HepG2 (cell line): ENCODE results near the gene SRD5A3. TPM values are rescaled to one million over a fixed set of nuclear protein-coding genes. Genes with fewer than 3 reads are reported as not detected.

Source experiments
- HCFC1 ChIP-seq: fragments of 150-350 bp; IDR thresholded peaks from 2 replicates; pipeline ENCODE4 v1.6.1; 2014; ENCODE audit warnings: low read depth, low read length
- MED13 ChIP-seq: sonication (generic); formaldehyde crosslinking; IDR thresholded peaks from 2 replicates; pipeline ENCODE4 v1.5.0; 2020; ENCODE audit warnings: missing genetic modification reagents
- NFATC3 ChIP-seq: sonication (generic); formaldehyde crosslinking; IDR thresholded peaks from 2 replicates; pipeline ENCODE4 v1.5.1; 2020; ENCODE audit warnings: mild to moderate bottlenecking, missing genetic modification reagents
- NFE2 ChIP-seq: sonication (generic); formaldehyde crosslinking; IDR thresholded peaks from 2 replicates; pipeline ENCODE4 v1.4.0; 2020; ENCODE audit warnings: missing genetic modification reagents
- NR2C2 ChIP-seq: sonication (generic); formaldehyde crosslinking; IDR thresholded peaks from 2 replicates; pipeline ENCODE4 v1.4.0; 2020; ENCODE audit warnings: missing genetic modification reagents, mild to moderate bottlenecking, moderate library complexity, borderline replicate concordance
- ZNF235 ChIP-seq: sonication (generic); formaldehyde crosslinking; IDR thresholded peaks from 2 replicates; pipeline ENCODE4 v1.8.1; 2023; ENCODE audit warnings: mild to moderate bottlenecking, missing genetic modification reagents, borderline replicate concordance
- ZNF432 ChIP-seq: sonication (generic); formaldehyde crosslinking; IDR thresholded peaks from 2 replicates; pipeline ENCODE4 v1.5.0; 2020; ENCODE audit warnings: missing genetic modification reagents, mild to moderate bottlenecking, borderline replicate concordance
- ZNF567 ChIP-seq: sonication (generic); formaldehyde crosslinking; IDR thresholded peaks from 2 replicates; pipeline ENCODE4 v1.8.1; 2023; ENCODE audit warnings: mild to moderate bottlenecking, missing genetic modification reagents, borderline replicate concordance
- ZNF777 ChIP-seq: sonication (generic); formaldehyde crosslinking; IDR thresholded peaks from 2 replicates; pipeline ENCODE4 v1.4.0; 2020; ENCODE audit warnings: missing genetic modification reagents
- polyA plus RNA-seq, 8 experiments: library from polyadenylated mRNA; depleted of rRNA in 3 of 8; stranded (reverse) in 7 of 8; unstranded in 1 of 8; fragments of >200 nt; fragmentation: Illumina TruSeq in 4 of 8; extraction: Trizol in 4 of 8; gene quantifications; 2 replicates each; pipeline versions ENCODE4 v1.2.1 to v1.2.3, GENCODE V29; 2011 to 2016; ENCODE audit warnings: low read depth in 4 of 8, missing spikeins in 1 of 8, mixed read lengths in 1 of 8; ENCODE audit not compliant: insufficient read depth in 1 of 8
- total RNA-seq, 5 experiments: library from RNA; depleted of rRNA; stranded (reverse); fragments of >200 nt; fragmentation: Illumina TruSeq; extraction: Trizol; gene quantifications; 2 replicates each; pipeline ENCODE4 v1.2.3, GENCODE V29; 2016; ENCODE audit warnings: low read depth in 1 of 5
- TF ChIP-seq, protein P1 (sequence below): IDR thresholded peaks from 2 replicates; pipeline ENCODE4 v1.6.1; 2012; ENCODE audit warnings: low read depth, low read length, improper control_type of control experiment
- TF ChIP-seq, protein P2 (sequence below): sonication (generic); formaldehyde crosslinking; IDR thresholded peaks from 2 replicates; pipeline ENCODE4 v1.5.1; 2020; ENCODE audit warnings: mild to moderate bottlenecking, missing genetic modification reagents
- TF ChIP-seq, protein P3 (sequence below): sonication (generic); formaldehyde crosslinking; IDR thresholded peaks from 2 replicates; pipeline ENCODE4 v1.4.0; 2020; ENCODE audit warnings: missing genetic modification reagents, borderline replicate concordance
- TF ChIP-seq, protein P4 (sequence below): sonication (generic); formaldehyde crosslinking; IDR thresholded peaks from 2 replicates; pipeline ENCODE4 v1.5.0; 2020; ENCODE audit warnings: missing genetic modification reagents
- TF ChIP-seq, protein P5 (sequence below): sonication (generic); formaldehyde crosslinking; IDR thresholded peaks from 2 replicates; pipeline ENCODE4 v1.5.1; 2020; ENCODE audit warnings: mild to moderate bottlenecking, missing genetic modification reagents, moderate library complexity

SRD5A3 gene
- total and polyA plus RNA-seq, 2 of the 13 experiments (the other 11 are each of a cell fraction or from before 2014, with no cell fraction given) = 12.4 to 18.4 TPM

DNA sequence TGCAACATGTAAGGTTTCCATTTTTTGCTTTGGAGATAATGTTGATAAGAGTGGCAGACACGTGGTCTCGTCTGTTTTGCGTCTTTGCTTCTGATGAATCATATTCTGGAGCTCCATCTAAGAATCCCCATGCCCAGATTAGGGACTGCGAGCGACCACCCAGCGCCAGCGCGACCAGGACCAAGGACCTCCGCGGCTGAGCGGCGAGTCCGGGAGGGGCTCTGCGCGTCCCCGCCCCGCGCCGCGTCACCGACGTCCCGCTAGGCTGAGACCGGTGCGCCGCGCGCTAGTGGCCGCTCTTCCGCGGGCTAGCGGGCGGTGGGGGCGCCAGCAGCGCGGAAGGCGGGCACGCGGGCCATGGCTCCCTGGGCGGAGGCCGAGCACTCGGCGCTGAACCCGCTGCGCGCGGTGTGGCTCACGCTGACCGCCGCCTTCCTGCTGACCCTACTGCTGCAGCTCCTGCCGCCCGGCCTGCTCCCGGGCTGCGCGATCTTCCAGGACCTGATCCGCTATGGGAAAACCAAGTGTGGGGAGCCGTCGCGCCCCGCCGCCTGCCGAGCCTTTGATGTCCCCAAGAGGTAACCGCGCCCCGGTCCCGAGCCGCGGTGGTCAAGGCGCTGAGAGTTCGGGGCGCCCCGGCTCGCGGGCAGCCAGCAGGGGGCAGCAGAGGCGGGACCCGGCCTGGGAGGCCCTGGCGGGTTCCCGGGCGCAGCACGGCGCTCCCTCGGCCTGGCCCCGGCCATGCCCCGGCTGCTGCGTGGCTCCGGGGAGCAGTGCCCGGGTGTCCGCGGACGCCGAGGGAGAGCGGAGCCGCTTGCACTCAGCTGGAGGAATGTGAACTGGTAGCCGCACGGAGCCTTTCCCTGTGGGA, at the start of gene SRD5A3 (continued):
- TF ChIP-seq, protein P1, sequence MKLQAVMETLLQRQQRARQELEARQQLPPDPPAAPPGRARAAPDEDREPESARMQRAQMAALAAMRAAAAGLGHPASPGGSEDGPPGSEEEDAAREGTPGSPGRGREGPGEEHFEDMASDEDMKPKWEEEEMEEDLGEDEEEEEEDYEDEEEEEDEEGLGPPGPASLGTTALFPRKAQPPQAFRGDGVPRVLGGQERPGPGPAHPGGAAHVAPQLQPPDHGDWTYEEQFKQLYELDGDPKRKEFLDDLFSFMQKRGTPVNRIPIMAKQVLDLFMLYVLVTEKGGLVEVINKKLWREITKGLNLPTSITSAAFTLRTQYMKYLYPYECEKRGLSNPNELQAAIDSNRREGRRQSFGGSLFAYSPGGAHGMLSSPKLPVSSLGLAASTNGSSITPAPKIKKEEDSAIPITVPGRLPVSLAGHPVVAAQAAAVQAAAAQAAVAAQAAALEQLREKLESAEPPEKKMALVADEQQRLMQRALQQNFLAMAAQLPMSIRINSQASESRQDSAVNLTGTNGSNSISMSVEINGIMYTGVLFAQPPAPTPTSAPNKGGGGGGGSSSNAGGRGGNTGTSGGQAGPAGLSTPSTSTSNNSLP = no peak
- TF ChIP-seq NFE2 = no peak
- TF ChIP-seq ZNF777 (CRISPR knock-in tag) = peak; percentile 78; the same call in 1 of the 2 replicates
- TF ChIP-seq ZNF432 (CRISPR knock-in tag) = no peak
- TF ChIP-seq, protein P2, sequence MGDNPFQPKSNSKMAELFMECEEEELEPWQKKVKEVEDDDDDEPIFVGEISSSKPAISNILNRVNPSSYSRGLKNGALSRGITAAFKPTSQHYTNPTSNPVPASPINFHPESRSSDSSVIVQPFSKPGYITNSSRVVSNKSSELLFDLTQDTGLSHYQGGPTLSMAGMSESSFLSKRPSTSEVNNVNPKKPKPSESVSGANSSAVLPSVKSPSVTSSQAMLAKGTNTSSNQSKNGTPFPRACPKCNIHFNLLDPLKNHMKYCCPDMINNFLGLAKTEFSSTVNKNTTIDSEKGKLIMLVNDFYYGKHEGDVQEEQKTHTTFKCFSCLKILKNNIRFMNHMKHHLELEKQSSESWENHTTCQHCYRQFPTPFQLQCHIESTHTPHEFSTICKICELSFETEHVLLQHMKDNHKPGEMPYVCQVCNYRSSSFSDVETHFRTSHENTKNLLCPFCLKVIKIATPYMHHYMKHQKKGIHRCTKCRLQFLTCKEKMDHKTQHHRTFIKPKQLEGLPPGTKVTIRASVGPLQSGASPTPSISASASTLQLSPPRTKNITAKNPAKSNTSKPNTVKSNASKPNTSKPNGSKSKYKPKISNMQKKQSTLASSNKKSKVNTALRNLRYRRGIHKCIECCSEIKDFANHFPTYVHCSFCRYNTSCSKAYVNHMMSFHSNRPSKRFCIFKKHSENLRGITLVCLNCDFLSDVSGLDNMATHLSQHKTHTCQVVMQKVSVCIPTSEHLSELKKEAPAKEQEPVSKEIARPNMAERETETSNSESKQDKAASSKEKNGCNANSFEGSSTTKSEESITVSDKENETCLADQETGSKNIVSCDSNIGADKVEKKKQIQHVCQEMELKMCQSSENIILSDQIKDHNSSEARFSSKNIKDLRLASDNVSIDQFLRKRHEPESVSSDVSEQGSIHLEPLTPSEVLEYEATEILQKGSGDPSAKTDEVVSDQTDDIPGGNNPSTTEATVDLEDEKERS (CRISPR knock-in tag) = no peak
- TF ChIP-seq MED13 = no peak
- TF ChIP-seq ZNF235 (CRISPR knock-in tag) = peak; percentile 70; the same call in 1 of the 2 replicates
- TF ChIP-seq ZNF567 = no peak
- no peak for TF ChIP-seq NFATC3 (CRISPR knock-in tag)
- TF ChIP-seq, protein P3, sequence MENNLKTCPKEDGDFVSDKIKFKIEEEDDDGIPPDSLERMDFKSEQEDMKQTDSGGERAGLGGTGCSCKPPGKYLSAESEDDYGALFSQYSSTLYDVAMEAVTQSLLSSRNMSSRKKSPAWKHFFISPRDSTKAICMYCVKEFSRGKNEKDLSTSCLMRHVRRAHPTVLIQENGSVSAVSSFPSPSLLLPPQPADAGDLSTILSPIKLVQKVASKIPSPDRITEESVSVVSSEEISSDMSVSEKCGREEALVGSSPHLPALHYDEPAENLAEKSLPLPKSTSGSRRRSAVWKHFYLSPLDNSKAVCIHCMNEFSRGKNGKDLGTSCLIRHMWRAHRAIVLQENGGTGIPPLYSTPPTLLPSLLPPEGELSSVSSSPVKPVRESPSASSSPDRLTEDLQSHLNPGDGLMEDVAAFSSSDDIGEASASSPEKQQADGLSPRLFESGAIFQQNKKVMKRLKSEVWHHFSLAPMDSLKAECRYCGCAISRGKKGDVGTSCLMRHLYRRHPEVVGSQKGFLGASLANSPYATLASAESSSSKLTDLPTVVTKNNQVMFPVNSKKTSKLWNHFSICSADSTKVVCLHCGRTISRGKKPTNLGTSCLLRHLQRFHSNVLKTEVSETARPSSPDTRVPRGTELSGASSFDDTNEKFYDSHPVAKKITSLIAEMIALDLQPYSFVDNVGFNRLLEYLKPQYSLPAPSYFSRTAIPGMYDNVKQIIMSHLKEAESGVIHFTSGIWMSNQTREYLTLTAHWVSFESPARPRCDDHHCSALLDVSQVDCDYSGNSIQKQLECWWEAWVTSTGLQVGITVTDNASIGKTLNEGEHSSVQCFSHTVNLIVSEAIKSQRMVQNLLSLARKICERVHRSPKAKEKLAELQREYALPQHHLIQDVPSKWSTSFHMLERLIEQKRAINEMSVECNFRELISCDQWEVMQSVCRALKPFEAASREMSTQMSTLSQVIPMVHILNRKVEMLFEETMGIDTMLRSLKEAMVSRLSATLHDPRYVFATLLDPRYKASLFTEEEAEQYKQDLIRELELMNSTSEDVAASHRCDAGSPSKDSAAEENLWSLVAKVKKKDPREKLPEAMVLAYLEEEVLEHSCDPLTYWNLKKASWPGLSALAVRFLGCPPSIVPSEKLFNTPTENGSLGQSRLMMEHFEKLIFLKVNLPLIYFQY (CRISPR knock-in tag) = peak; percentile 53; the same call in 1 of the 2 replicates
- TF ChIP-seq, protein P4, sequence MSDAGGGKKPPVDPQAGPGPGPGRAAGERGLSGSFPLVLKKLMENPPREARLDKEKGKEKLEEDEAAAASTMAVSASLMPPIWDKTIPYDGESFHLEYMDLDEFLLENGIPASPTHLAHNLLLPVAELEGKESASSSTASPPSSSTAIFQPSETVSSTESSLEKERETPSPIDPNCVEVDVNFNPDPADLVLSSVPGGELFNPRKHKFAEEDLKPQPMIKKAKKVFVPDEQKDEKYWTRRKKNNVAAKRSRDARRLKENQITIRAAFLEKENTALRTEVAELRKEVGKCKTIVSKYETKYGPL (CRISPR knock-in tag) = no peak
- TF ChIP-seq, protein P5, sequence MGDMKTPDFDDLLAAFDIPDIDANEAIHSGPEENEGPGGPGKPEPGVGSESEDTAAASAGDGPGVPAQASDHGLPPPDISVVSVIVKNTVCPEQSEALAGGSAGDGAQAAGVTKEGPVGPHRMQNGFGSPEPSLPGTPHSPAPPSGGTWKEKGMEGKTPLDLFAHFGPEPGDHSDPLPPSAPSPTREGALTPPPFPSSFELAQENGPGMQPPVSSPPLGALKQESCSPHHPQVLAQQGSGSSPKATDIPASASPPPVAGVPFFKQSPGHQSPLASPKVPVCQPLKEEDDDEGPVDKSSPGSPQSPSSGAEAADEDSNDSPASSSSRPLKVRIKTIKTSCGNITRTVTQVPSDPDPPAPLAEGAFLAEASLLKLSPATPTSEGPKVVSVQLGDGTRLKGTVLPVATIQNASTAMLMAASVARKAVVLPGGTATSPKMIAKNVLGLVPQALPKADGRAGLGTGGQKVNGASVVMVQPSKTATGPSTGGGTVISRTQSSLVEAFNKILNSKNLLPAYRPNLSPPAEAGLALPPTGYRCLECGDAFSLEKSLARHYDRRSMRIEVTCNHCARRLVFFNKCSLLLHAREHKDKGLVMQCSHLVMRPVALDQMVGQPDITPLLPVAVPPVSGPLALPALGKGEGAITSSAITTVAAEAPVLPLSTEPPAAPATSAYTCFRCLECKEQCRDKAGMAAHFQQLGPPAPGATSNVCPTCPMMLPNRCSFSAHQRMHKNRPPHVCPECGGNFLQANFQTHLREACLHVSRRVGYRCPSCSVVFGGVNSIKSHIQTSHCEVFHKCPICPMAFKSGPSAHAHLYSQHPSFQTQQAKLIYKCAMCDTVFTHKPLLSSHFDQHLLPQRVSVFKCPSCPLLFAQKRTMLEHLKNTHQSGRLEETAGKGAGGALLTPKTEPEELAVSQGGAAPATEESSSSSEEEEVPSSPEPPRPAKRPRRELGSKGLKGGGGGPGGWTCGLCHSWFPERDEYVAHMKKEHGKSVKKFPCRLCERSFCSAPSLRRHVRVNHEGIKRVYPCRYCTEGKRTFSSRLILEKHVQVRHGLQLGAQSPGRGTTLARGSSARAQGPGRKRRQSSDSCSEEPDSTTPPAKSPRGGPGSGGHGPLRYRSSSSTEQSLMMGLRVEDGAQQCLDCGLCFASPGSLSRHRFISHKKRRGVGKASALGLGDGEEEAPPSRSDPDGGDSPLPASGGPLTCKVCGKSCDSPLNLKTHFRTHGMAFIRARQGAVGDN (CRISPR knock-in tag) = peak; percentile 94
- no peak; the same call in 1 of the 2 replicates for TF ChIP-seq NR2C2 (CRISPR knock-in tag)
- TF ChIP-seq HCFC1 = no peak
